ENCODE results near the gene LRFN4. TPM values are rescaled to one million over a fixed set of nuclear protein-coding genes. Genes with fewer than 3 reads are reported as not detected.

LRFN4 gene
- total and polyA plus RNA-seq, 2 of the 13 experiments (the other 11 are each of a cell fraction or from before 2014, with no cell fraction given): 1.3 to 6.8 TPM

DNA sequence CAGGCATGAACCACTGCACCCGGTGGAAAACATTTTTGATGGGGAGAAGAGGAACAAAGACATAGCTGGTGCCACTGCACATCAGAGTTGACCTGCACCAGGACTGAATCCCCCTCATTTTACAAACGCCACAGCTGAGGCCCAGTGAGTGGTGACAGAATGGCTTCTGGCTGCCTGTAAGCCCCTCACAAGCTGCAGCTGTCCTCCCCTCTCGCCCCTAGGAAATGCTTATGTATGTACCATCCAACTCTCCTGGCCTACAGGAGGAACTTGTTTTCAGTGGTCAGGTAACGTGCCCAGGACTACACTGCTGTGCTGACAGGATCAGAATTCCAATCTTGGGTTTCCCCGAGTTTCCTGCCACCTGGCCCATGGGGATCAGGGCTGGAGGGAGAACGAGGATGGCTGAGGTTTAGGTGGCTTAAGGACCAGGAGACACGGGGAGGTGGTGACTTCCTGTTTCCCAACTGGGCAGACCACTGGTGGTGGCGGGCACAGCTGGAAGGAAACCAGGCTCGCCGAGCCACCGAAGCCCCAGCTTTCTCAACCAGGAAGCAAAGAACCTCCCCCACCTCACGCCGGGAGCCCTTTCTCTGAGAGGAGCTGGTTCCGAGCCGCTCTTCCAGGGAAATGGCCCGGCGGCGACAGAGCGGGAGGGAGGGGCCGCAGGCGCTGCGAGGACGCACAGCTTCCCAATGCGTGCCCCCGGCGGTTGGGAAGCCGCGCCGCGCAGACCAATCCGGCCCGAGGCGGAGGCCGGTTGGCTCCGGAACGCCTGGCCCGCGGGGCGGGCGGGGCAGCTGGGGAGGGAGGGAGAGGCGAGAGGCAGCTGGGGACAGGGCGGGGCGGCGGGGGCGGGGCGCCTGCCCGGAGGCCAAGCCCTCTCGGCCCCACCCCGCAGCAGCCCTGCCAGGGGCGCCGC is 1.0 kb upstream of the LRFN4 start:
- H3K27ac ChIP-seq (ENCODE audit: extremely low read length, insufficient read depth, low read length): peak overlapping the region; percentile 43
- no TSS peak for BruUV-seq (replicated peaks)
- FAIRE-seq: no peak
- CTCF ChIA-PET (ENCODE audit: low intra/inter-chr PET ratio, low total read pairs): no interaction called here
- H3K27me3 ChIP-seq (ENCODE audit: control insufficient read depth in 1 of 2, insufficient read depth in 2 of 2, low read length in 2 of 2): no peaks in the 10 kb centered on the region
- no peaks in the 10 kb centered on the region for H3K9me3 ChIP-seq (ENCODE audit: low read length)
- H3K4me1 ChIP-seq (ENCODE audit: insufficient read depth, low read length): peaks cover 11% of the 10 kb centered on the region
- peak overlapping the region; percentile 71 for H3K4me2 ChIP-seq (ENCODE audit: low read depth, low read length)
- in situ Hi-C loops (cut with HindIII; ENCODE audit: extremely low pct_ligation_motif_present, low pct_unique_long_range_greater_than_20kb): no loop called here
- H3K4me3 ChIP-seq (replicated peaks in 1 of 3; ENCODE audit: insufficient read depth in 1 of 3, low read depth in 2 of 3, low read length in 3 of 3): peak overlapping the region; percentile 49 to 67 (median 63); a peak in 5 of 6 replicates
- intact Hi-C loops (cut with micrococcal nuclease; ENCODE audit: unreplicated experiment): no loop called here
- no peaks in the 10 kb centered on the region for H3K79me2 ChIP-seq (ENCODE audit: insufficient read depth, low read length)
- no peaks in the 10 kb centered on the region for H4K20me1 ChIP-seq (ENCODE audit: insufficient read depth, low read length)
- POLR2A ChIA-PET: interaction anchor here (0.8 to 2.7 kb wide), 6 partner anchors 9 to 178 kb away, joined by 3 to 24 read pairs (median 4); partner anchors contain the start of genes C11orf86, RBM4B and RCE1
- H3K36me3 ChIP-seq (replicated peaks in 1 of 2; ENCODE audit: control insufficient read depth in 1 of 2, insufficient read depth in 2 of 2, low read length in 2 of 2): peaks cover 3 to 6% of the 10 kb centered on the region in 2 experiments; a peak in 2 of 5 replicates
- no peak overlapping the region for H2AFZ ChIP-seq (ENCODE audit: low read length)
- DNase-seq (ENCODE audit: low spot score): peak; percentile 62
- peak overlapping the region; percentile 53 for H3K9ac ChIP-seq (ENCODE audit: insufficient read depth, low read depth, low read length)
- peak; percentile 74 for ATAC-seq
- WGBS (ENCODE audit: low lambda C conversion rate): 86% methylated on average over 21 of the region's 51 CpGs
- TF ChIP-seq POLR2G (IDR thresholded peaks at IDR 0.05; ENCODE audit: low read depth, low read length) (peak; percentile 79), DMAP1 (CRISPR knock-in tag; IDR thresholded peaks at IDR 0.05) (peak; percentile 38), SALL1 (CRISPR knock-in tag; IDR thresholded peaks at IDR 0.05) (peak; percentile 16; the same call in 1 of the 2 replicates), PHF21A (CRISPR knock-in tag; IDR thresholded peaks at IDR 0.05) (0 out of 2 replicates have a peak, but pooled peaks have one; percentile 29), AKAP8 (CRISPR knock-in tag; IDR thresholded peaks at IDR 0.05) (peak; percentile 96; the same call in 1 of the 2 replicates), MBD4 (IDR thresholded peaks at IDR 0.05; ENCODE audit: borderline replicate concordance, low read length) (no peak), SP4 (CRISPR knock-in tag; IDR thresholded peaks at IDR 0.05) (0 out of 2 replicates have a peak, but pooled peaks have one; percentile 37), PCBP1 (IDR thresholded peaks at IDR 0.05; ENCODE audit: borderline replicate concordance, low read depth, low read length) (no peak), ARNTL (CRISPR knock-in tag; IDR thresholded peaks at IDR 0.05) (no peak), YEATS4 (CRISPR knock-in tag; IDR thresholded peaks at IDR 0.05; ENCODE audit: borderline replicate concordance) (peak; percentile 61; the same call in 1 of the 2 replicates), ZNF687 (CRISPR knock-in tag; IDR thresholded peaks at IDR 0.05) (peak; percentile 78), ZBTB42 (CRISPR knock-in tag; IDR thresholded peaks at IDR 0.05) (0 out of 2 replicates have a peak, but pooled peaks have one; percentile 29), ZNF225 (CRISPR knock-in tag; IDR thresholded peaks at IDR 0.05) (0 out of 2 replicates have a peak, but pooled peaks have one; percentile 52), RBFOX2 (IDR thresholded peaks at IDR 0.05; ENCODE audit: low read depth, low read length) (peak; percentile 66; the same call in 1 of the 2 replicates), GABPB1 (CRISPR knock-in tag; IDR thresholded peaks at IDR 0.05) (peak; percentile 70; the same call in 1 of the 2 replicates), HCFC1 (IDR thresholded peaks at IDR 0.05; ENCODE audit: low read depth, low read length) (no peak), PHF8 (CRISPR knock-in tag; IDR thresholded peaks at IDR 0.05) (peak; percentile 58; the same call in 1 of the 2 replicates)
- TF ChIP-seq, protein P1, sequence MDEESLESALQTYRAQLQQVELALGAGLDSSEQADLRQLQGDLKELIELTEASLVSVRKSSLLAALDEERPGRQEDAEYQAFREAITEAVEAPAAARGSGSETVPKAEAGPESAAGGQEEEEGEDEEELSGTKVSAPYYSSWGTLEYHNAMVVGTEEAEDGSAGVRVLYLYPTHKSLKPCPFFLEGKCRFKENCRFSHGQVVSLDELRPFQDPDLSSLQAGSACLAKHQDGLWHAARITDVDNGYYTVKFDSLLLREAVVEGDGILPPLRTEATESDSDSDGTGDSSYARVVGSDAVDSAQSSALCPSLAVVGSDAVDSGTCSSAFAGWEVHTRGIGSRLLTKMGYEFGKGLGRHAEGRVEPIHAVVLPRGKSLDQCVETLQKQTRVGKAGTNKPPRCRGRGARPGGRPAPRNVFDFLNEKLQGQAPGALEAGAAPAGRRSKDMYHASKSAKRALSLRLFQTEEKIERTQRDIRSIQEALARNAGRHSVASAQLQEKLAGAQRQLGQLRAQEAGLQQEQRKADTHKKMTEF (CRISPR knock-in tag; IDR thresholded peaks at IDR 0.05): 0 out of 2 replicates have a peak, but pooled peaks have one; percentile 31
